GM12878 (cell line): ENCODE data around the gene SMARCC2. TPM values are rescaled to one million over a fixed set of nuclear protein-coding genes. Genes with fewer than 3 reads are reported as not detected.
A peak's percentile ranks its signal among the peaks of the same experiment; 100 is the strongest.

Experiments
- ATAC-seq: fragments of 200-7000 bp; cut with Tn5 transposase; 3 replicates; pipeline ENCODE4 v1.9.1; 2020; ENCODE audit warnings: mild to moderate bottlenecking, moderate library complexity
- BruUV-seq: library from RNA; stranded (reverse); fragments of 400-500 nt; replicated peaks from 2 replicates; lab custom pipeline; 2021; lab: Mats Ljungman, UMichigan
- CTCF ChIA-PET: fragments of 300-600 bp; sonication (Branson Sonifier 250); formaldehyde crosslinking; extraction: SDS; loops from one replicate; lab custom pipeline; 2021; ENCODE audit warnings: inconsistent platforms; lab: Yijun Ruan, JAX
- POLR2A ChIA-PET: fragments of 350-600 bp; formaldehyde crosslinking; extraction: SDS; loops from one replicate; lab custom pipeline; 2021; ENCODE audit warnings: inconsistent platforms; lab: Charles Lee
- RAD21 ChIA-PET: fragments of 300-600 bp; sonication (Branson Sonifier 250); formaldehyde crosslinking; loops from one replicate; lab custom pipeline; 2023; ENCODE audit warnings: antibody characterized with exemption; ENCODE audit not compliant: unreplicated experiment; lab: Charles Lee
- SMC1A ChIA-PET: fragments of 300-600 bp; sonication (Branson Sonifier 250); formaldehyde crosslinking; loops from one replicate; lab custom pipeline; 2023; ENCODE audit not compliant: unreplicated experiment, uncharacterized antibody; lab: Charles Lee
- DNase-seq: peaks from one replicate; pipeline ENCODE4 v3.0.0-alpha.2; 2011; ENCODE audit warnings: low read depth, low spot score
- FAIRE-seq: peaks from 3 replicates; lab custom pipeline; 2011; peaks lifted over from hg19 to GRCh38; lab: Jason Lieb, UNC
- H2AFZ ChIP-seq: 2 replicates; pipeline ENCODE4 v1.6.0; 2011; ENCODE audit warnings: low read depth, low read length, control low read depth; ENCODE audit not compliant: control insufficient read depth
- H3K27ac ChIP-seq: 2 replicates; pipeline ENCODE4 v1.5.1; 2011; ENCODE audit warnings: control low read depth; ENCODE audit not compliant: control insufficient read depth, insufficient read depth
- H3K27me3 ChIP-seq, 2 experiments: replicated peaks in 1 of 2; 2 replicates each; pipeline versions ENCODE4 v1.6.0 to v1.6.1; 2011; ENCODE audit warnings: low read length in 1 of 2; ENCODE audit not compliant: control insufficient read depth in 2 of 2, insufficient read depth in 2 of 2
- H3K36me3 ChIP-seq, 2 experiments: 2 replicates each; pipeline ENCODE4 v1.5.1; 2011; ENCODE audit warnings: low read length in 1 of 2; ENCODE audit not compliant: control insufficient read depth in 2 of 2, insufficient read depth in 2 of 2
- H3K4me1 ChIP-seq: 2 replicates; pipeline ENCODE4 v1.6.1; 2011; ENCODE audit warnings: mild to moderate bottlenecking, low read length, moderate library complexity, mixed read lengths; ENCODE audit not compliant: control insufficient read depth, insufficient read depth
- H3K4me2 ChIP-seq: 2 replicates; pipeline ENCODE4 v1.6.0; 2011; ENCODE audit warnings: control low read depth; ENCODE audit not compliant: control insufficient read depth, insufficient read depth
- H3K4me3 ChIP-seq: fragments of 200-600 bp; sonication (generic); 2 replicates; pipeline ENCODE4 v1.5.1; 2016
- H3K79me2 ChIP-seq: 2 replicates; pipeline ENCODE4 v1.6.0; 2011; ENCODE audit warnings: low read length; ENCODE audit not compliant: control insufficient read depth, insufficient read depth
- H3K9ac ChIP-seq: 2 replicates; pipeline ENCODE4 v1.8.0; 2011; ENCODE audit warnings: low read length, control low read depth, mixed read lengths; ENCODE audit not compliant: control insufficient read depth, insufficient read depth
- H3K9me3 ChIP-seq: replicated peaks from 3 replicates; pipeline ENCODE4 v1.5.1; 2011; ENCODE audit warnings: mild to moderate bottlenecking, low read length; ENCODE audit not compliant: control insufficient read depth, insufficient read depth
- H4K20me1 ChIP-seq: 2 replicates; pipeline ENCODE4 v1.6.0; 2011; ENCODE audit not compliant: control insufficient read depth, insufficient read depth
- CHD2 ChIP-seq: IDR thresholded peaks from 2 replicates; pipeline ENCODE4 v1.6.1; 2011; ENCODE audit warnings: low read depth, low read length, improper control_type of control experiment, borderline replicate concordance
- CHD4 ChIP-seq: fragments of 200-600 bp; sonication (generic); IDR thresholded peaks from 2 replicates; pipeline ENCODE4 v1.6.1; 2016; ENCODE audit warnings: mild to moderate bottlenecking
- CTCF ChIP-seq, 3 experiments: IDR thresholded peaks in 2 of 3; conservative IDR thresholded peaks in 1 of 3; 2 replicates each; pipeline ENCODE4 v1.5.1; 2011; ENCODE audit warnings: low read depth in 3 of 3, low read length in 3 of 3, mild to moderate bottlenecking in 3 of 3, control low read depth in 2 of 3, moderate library complexity in 2 of 3, inconsistent platforms in 1 of 3, mixed read lengths in 1 of 3; ENCODE audit not compliant: control insufficient read depth in 2 of 3, insufficient read depth in 1 of 3; ENCODE audit errors: extremely low read depth in 1 of 3
- GABPA ChIP-seq: IDR thresholded peaks from 2 replicates; pipeline ENCODE4 v1.6.1; 2014; ENCODE audit warnings: antibody characterized with exemption, low read depth, mild to moderate bottlenecking, inconsistent platforms
- HDAC2 ChIP-seq: fragments of 200-600 bp; sonication (generic); IDR thresholded peaks from 2 replicates; pipeline ENCODE4 v1.6.1; 2017
- POLR2A ChIP-seq: IDR thresholded peaks from 2 replicates; pipeline ENCODE4 v1.6.1; 2011; ENCODE audit warnings: low read depth, mild to moderate bottlenecking, low read length
- SP1 ChIP-seq: IDR thresholded peaks from one replicate; pipeline ENCODE4 v1.6.1; 2011; ENCODE audit warnings: low read depth, low read length
- WGBS: methylation state at CpG from one replicate; pipeline ENCODE4 v1.1.6; 2016; ENCODE audit warnings: low lambda C conversion rate; ENCODE audit not compliant: insufficient replicate concordance, insufficient coverage; ENCODE audit errors: missing lambda C conversion rate; 5-methylcytosine and 5-hydroxymethylcytosine counted together
- in situ Hi-C: fragments of 300-500 bp; cut with MboI; formaldehyde crosslinking; loops from 9 replicates; pipeline ENCODE4 v1.14.3; 2018; ENCODE audit warnings: mixed read lengths
- intact Hi-C: fragments of 100-400 bp; cut with micrococcal nuclease; formaldehyde crosslinking; loops from one replicate; pipeline ENCODE4 v1.14.2; 2022; ENCODE audit not compliant: unreplicated experiment
- polyA plus RNA-seq, 11 experiments: library from polyadenylated mRNA; depleted of rRNA in 4 of 11; unstranded in 6 of 11; stranded (reverse) in 5 of 11; fragments of >200 nt; fragmentation: Nextera tagmentation in 4 of 11; fragmentation: Illumina TruSeq in 1 of 11; extraction: Ambion mirVana in 4 of 11; extraction: Trizol in 1 of 11; gene quantifications; 1 replicate in 1 of 11; 2 replicates in 10 of 11; pipeline versions ENCODE4 v1.2.1 to v1.2.3, GENCODE V29; 2011 to 2016; ENCODE audit warnings: inconsistent platforms in 2 of 11, missing spikeins in 2 of 11, low read depth in 1 of 11
- total RNA-seq, 4 experiments: library from RNA; depleted of rRNA in 3 of 4; stranded (reverse); fragments of >200 nt in 3 of 4; fragmentation: Illumina TruSeq in 1 of 4; extraction: Trizol in 1 of 4; gene quantifications; 2 replicates each; pipeline versions ENCODE4 v1.2.1 to v1.2.3, GENCODE V29; 2013 to 2021

The SMARCC2 gene
- total and polyA plus RNA-seq, 10 of the 15 experiments (the other 5 are each of a cell fraction or from before 2014, with no cell fraction given), result 13.6 to 71.2 (median 42.3) TPM

DNA sequence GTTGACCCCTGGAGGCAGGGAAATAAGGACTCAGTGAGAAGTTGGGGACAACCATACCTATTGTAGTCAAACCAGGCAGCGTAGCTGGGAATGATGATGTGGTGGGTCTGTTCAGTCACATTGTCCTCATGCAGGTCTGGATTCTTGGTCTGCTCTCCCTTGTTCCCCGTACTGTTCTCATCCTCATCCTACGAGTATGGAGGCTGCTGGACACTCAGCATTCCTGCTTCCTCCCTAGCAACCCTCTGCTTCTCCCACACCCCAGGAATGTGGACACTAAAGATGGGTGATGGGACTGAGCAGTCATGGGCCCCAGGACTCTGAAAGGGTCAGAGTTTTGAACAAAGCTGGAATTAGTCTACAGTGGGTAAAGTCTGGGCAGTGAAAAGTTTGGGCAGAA lies 10.9 kb downstream of the SMARCC2 start:
- Histone ChIP-seq H3K79me2 (no peaks in the 10 kb centered on the region), H3K9me3 (no peaks in the 10 kb centered on the region), H3K9ac (no peak overlapping the region), H3K4me3 (no peak overlapping the region), H4K20me1 (no peaks in the 10 kb centered on the region), H2AFZ (no peak overlapping the region), H3K27ac (no peak overlapping the region), H3K4me2 (no peak overlapping the region), H3K36me3 (peaks cover 22 to 31% of the 10 kb centered on the region in 2 experiments), H3K27me3 (no peaks in the 10 kb centered on the region), H3K4me1 (no peaks in the 10 kb centered on the region)
- ATAC-seq (no peak), DNase-seq (no peak), FAIRE-seq (no peak)
- RAD21 ChIA-PET, result no interaction called here
- no TSS peak for BruUV-seq
- TF ChIP-seq CHD4 (no peak), HDAC2 (no peak), CTCF (IDR thresholded peaks at IDR 0.05 in 2 of 3, conservative IDR thresholded peaks at IDR 0.05 in 1 of 3; ENCODE audit: control insufficient read depth in 2 of 3, extremely low read depth in 1 of 3, insufficient read depth in 1 of 3, low read depth in 3 of 3, low read length in 3 of 3) (no peak), SP1 (no peak), POLR2A (peak; percentile 53)
- in situ Hi-C loops (no loop called here), intact Hi-C loops (no loop called here)
- SMC1A ChIA-PET, result interaction anchor here (0.6 to 1.7 kb wide), 2 partner anchors 10 to 15 kb away, joined by 3 to 4 read pairs; no protein-coding TSS in a partner anchor
- CTCF ChIA-PET, result no interaction called here
- WGBS, result 96% methylated on average over 3 of the region's 3 CpGs
- POLR2A ChIA-PET, result interaction anchor here (0.8 kb wide), 1 partner anchor 197 kb away, joined by 4 read pairs; no protein-coding TSS in a partner anchor

GRCh38 chr12:56172839-56173238 lies 16.4 kb downstream of the SMARCC2 start:
- ChIA-PET POLR2A (no interaction called here), CTCF (interaction anchor here (1.2 to 2.1 kb wide), 2 partner anchors 15 to 434 kb away, joined by 3 to 6 read pairs; no protein-coding TSS in a partner anchor)

More at GRCh38 chr12:56172839-56173238, 16.4 kb downstream of the SMARCC2 start:
- H3K4me3 ChIP-seq, result no peak overlapping the region
- H3K4me2 ChIP-seq, result no peak overlapping the region
- no peaks in the 10 kb centered on the region for H3K27me3 ChIP-seq
- intact Hi-C loops, result no loop called here
- no peak for FAIRE-seq
- WGBS, result 95% methylated on average over 7 of the region's 7 CpGs
- no peaks in the 10 kb centered on the region for H3K4me1 ChIP-seq
- in situ Hi-C loops, result no loop called here
- no peak overlapping the region for H3K27ac ChIP-seq
- ChIA-PET RAD21 (no interaction called here), SMC1A (no interaction called here)
- H3K36me3 ChIP-seq, result peaks cover 20 to 25% of the 10 kb centered on the region in 2 experiments
- no peak overlapping the region for H2AFZ ChIP-seq
- no TSS peak for BruUV-seq
- H3K79me2 ChIP-seq, result no peaks in the 10 kb centered on the region
- no peaks in the 10 kb centered on the region for H4K20me1 ChIP-seq
- ATAC-seq, result no peak
- no peak overlapping the region for H3K9ac ChIP-seq
- no peak for DNase-seq
- no peaks in the 10 kb centered on the region for H3K9me3 ChIP-seq
- TF ChIP-seq GABPA (no peak), POLR2A (peak; percentile 14; the same call in 1 of the 2 replicates), CHD2 (no peak)
